Coronary artery (tissue), 2 donors: ENCODE measurements around the gene SYNE1.
"Not testable (repeated sequence)": the region's sequence is repeated elsewhere in the genome, so short reads cannot be mapped to it uniquely, and the experiment has no call there.

Source experiments
- DNase-seq: peaks from one replicate; pipeline ENCODE4 v3.0.0-alpha.2; 2017; ENCODE audit warnings: low spot score
- H3K27ac ChIP-seq, 2 donors: fragments of 200-600 bp; sonication (generic); one replicate each; pipeline ENCODE4 v1.5.1; 2016 to 2019
- H3K4me3 ChIP-seq: fragments of 200-600 bp; sonication (generic); 2 replicates; pipeline ENCODE4 v1.5.1; 2016; ENCODE audit warnings: mild to moderate bottlenecking, moderate library complexity
- TF ChIP-seq, protein P1 (sequence below): fragments of 200-600 bp; sonication (generic); IDR thresholded peaks from one replicate; pipeline ENCODE4 v1.5.1; 2019; ENCODE audit warnings: antibody characterized with exemption

Gene SYNE1

GRCh38 chr6:152148412-152148811 is 488.8 kb downstream of the SYNE1 start:
- Histone ChIP-seq H3K4me3 (no peak overlapping the region), H3K27ac (no peak overlapping the region)
- DNase-seq: no peak
- TF ChIP-seq, protein P1, sequence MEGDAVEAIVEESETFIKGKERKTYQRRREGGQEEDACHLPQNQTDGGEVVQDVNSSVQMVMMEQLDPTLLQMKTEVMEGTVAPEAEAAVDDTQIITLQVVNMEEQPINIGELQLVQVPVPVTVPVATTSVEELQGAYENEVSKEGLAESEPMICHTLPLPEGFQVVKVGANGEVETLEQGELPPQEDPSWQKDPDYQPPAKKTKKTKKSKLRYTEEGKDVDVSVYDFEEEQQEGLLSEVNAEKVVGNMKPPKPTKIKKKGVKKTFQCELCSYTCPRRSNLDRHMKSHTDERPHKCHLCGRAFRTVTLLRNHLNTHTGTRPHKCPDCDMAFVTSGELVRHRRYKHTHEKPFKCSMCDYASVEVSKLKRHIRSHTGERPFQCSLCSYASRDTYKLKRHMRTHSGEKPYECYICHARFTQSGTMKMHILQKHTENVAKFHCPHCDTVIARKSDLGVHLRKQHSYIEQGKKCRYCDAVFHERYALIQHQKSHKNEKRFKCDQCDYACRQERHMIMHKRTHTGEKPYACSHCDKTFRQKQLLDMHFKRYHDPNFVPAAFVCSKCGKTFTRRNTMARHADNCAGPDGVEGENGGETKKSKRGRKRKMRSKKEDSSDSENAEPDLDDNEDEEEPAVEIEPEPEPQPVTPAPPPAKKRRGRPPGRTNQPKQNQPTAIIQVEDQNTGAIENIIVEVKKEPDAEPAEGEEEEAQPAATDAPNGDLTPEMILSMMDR: no peak

DNA sequence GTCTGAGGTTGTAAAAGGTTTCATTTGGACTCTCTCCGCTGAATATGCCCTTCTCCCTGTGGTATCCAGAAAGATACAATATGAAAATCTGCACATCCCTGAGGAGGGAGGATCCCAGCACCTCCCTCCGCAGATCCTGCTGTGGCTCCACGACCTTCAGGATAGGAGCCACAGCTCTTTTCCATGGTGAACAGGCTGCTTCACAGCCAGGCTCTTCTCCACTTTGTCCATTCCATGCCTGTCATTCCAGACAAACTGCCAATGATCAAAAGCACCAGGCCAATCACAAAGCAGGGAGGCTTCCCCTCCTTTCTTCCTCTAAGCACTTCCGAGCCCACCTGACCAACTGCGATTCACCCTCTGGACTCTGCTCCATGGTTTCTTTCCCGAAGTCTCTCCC is 489.9 kb downstream of the SYNE1 start:
- TF ChIP-seq, protein P1: no peak
- H3K27ac ChIP-seq: no peak overlapping the region
- DNase-seq: no peak
- no peak overlapping the region for H3K4me3 ChIP-seq

DNA sequence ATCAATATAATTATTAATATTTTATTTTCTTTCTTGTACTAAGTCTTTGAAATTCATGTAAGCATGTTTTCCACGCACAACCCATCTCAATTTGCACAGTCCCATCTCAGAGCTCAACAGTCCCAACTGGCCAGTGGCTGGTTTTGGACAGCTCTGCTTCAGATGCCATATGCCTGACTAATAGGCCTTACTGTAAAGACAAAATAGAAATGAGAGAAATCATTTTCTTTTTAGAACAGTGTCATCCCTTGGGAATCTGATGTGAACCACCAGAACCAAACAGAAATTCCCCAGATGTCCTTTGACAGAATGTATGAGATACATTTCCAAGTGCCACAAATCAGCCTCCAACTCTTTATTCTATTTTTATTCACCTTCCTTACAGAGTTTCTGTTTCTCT is 490.8 kb downstream of the SYNE1 start:
- Histone ChIP-seq H3K27ac (no peak overlapping the region), H3K4me3 (no peak overlapping the region)
- TF ChIP-seq, protein P1: no peak
- DNase-seq: no peak

- no peak overlapping the region for H3K27ac ChIP-seq
- TF ChIP-seq, protein P1: no peak
- H3K4me3 ChIP-seq: no peak overlapping the region
- no peak for DNase-seq
These were observed 493.8 kb downstream of the SYNE1 start for GRCh38 chr6:152143359-152143758.

DNA sequence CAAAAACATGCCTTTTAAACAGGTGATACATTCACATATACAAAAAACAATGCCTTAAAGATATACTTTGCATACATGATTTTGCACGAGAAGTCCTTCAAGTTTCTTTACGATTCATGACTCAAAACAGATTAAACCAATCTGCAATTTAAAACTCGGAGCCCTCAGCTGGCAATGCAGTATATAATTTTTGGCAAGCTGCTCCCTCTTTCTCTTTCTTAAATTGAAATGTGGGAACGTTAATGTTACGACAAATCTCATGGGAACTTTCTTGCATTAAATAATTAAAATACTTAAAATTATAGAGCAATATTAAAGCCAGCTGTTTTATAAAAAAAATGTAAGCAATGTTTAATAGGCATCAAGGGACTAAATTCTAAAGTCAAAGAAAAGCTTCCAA is 495.1 kb downstream of the SYNE1 start:
- H3K27ac ChIP-seq: no peak overlapping the region
- H3K4me3 ChIP-seq: no peak overlapping the region
- TF ChIP-seq, protein P1: no peak
- DNase-seq: no peak

GRCh38 chr6:152138344-152138743 is 498.8 kb downstream of the SYNE1 start:
- H3K27ac ChIP-seq, H3K4me3 ChIP-seq, DNase-seq: not testable (repeated sequence)

DNA sequence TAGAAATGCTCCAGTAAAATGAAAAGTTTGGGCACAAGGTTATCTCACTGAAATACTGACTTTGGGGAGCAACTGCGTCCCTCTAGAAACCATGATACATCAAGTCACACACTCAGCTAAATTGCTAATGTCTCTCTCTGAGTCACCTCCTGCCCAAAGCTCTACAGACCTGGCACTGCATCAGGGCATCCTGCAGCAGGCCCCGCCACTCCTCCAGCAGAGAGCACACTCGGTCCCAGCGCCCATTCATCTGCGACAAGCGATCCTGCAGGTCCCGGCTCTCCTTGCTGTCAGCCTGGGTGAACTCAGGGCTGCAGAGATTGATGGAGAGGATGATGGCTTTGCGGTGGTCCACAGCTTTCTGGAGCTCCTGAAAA is 500.7 kb downstream of the SYNE1 start:
- no peak for DNase-seq
- no peak overlapping the region for H3K4me3 ChIP-seq
- TF ChIP-seq, protein P1: no peak
- H3K27ac ChIP-seq: no peak overlapping the region

- Histone ChIP-seq H3K27ac (no peak overlapping the region), H3K4me3 (no peak overlapping the region)
- TF ChIP-seq, protein P1: no peak
- DNase-seq: no peak
These were observed 501.3 kb downstream of the SYNE1 start for GRCh38 chr6:152135755-152136448.
